GM12892 (cell line): ENCODE measurements around the gene IFI27.

Experiments used
- DNase-seq: peaks from one replicate; pipeline ENCODE4 v3.0.0; 2011; ENCODE audit not compliant: insufficient read length
- FAIRE-seq: peaks from 2 replicates; lab custom pipeline; 2011; peaks lifted over from hg19 to GRCh38; lab: Jason Lieb, UNC
- POLR2A ChIP-seq: IDR thresholded peaks from 2 replicates; pipeline ENCODE4 v1.6.1; 2011; ENCODE audit warnings: low read depth, low read length, control low read depth
- POLR2AphosphoS5 ChIP-seq: IDR thresholded peaks from 2 replicates; pipeline ENCODE4 v1.6.1; 2011; ENCODE audit warnings: low read depth, low read length, control low read depth
- TAF1 ChIP-seq: IDR thresholded peaks from 2 replicates; pipeline ENCODE4 v1.6.1; 2011; ENCODE audit warnings: low read depth, mild to moderate bottlenecking, control low read depth, low read length, borderline replicate concordance

The IFI27 gene

DNA sequence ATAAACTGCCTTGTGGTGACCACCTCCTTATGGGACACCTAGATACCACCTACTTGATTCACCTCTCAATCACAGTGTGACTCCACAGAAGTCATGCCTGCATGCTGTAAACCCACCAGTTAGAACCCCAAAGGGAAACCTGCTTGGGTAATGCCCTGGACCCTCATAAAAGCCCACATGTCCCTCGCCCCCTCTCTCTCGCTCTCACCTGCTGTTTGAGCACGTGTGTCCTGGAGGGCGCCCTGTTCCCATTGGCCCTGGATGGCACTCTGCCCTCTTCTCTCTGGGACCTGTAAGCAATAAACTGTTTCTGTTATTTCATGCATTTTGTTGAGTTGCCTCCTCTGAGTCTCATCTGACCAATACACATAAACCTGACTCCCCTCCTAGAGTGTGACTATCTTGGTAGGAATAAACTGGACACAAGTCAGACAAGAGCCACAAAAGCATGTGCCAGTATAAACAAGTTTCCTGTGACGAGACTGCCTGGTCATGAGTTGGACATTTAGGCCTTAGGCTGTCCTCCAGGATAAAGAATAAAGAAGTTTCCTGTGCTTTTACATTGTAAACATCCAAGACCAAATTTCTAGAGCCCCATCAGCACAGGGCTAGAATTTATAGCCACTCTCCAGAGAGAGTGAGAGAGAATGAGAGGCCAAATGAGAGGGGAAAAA, 10.3 kb downstream of the IFI27 start:
- DNase-seq (no peak), FAIRE-seq (no peak)
- no peak for TF ChIP-seq TAF1

DNA sequence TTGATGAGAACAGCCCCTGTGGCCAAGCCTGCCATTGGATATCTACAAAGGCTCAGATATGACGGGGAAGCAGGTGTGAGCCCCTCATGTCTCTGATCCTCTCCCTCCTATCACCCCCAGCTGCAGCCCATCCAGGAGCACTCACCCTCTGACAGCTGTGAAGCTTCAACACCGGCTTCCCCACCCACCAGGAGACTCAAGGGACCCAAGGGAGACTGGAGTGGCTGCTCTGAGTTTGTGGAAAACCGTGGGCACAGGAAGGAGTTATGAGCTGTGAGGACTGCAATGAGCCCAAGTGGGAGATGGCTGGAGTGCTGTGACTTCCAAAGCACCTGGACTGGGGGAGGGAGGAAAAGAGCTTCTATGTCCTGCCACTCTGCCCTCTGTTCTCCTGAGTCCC, 10.9 kb downstream of the IFI27 start:
- TF ChIP-seq POLR2A (no peak), TAF1 (no peak), POLR2AphosphoS5 (no peak)
- no peak for FAIRE-seq
- no peak for DNase-seq

DNA sequence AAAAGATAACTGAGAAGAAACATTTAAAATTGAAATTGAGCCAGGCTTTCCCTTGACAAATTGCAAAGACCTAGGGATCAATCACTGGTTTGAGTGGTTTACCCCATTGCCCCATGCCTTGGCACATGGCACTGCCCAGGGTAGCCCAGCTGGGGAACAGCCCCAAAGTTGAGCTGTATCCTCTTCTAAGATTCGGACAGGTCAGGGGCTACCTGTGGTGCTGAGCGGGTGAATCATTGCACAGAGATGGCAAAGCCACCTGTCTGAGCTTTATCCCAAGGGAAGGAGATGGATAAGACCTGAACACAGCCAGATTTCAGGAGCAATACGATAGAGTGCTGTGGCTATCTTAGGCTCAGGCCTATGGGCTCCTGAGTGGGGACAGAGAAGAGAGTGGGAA, 11.9 kb downstream of the IFI27 start:
- TF ChIP-seq POLR2AphosphoS5 (no peak), TAF1 (no peak), POLR2A (no peak)
- DNase-seq (no peak), FAIRE-seq (no peak)

DNA sequence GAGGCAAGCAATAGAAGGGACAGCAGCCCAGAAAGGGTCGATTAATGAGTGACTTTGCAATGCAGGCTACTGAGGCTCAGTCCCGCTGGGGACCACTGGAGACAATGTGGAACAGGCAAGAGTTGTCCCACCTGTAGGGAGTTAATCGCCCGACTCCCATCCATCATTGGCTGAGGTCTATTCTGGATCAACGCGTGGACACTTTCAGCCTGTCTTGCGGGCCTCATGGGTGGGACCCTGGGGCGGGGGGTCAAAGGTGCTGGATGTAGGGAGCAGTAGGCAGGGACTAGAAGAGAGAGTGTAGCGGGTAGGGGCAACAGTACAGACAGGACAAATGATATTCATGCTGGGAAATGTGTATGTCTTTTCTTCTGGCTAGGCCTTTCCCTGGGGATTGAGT, 12.8 kb downstream of the IFI27 start:
- no peak for FAIRE-seq

DNA sequence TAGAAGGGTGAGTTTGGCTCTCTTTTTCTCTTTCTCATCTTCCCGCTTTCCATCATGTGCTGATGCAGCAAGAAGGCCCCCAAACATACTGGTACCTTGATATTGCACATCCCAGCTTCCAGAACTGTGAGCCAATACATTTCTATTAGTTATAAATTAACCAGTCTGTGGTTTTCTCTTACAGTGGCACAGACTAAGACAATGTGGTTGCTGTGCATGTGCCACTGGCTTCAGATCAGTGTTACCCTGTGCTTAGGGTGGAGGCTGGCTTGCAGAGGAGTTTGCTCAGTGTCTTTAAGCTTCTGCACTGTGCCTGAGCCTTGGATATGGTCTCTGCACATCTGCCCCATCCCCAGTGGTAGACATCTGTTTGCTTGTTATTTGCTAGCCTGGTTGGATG, 13.3 kb downstream of the IFI27 start:
- FAIRE-seq (no peak), DNase-seq (no peak)
- no peak for TF ChIP-seq POLR2AphosphoS5
- TF ChIP-seq POLR2A: no peak
- TF ChIP-seq TAF1: no peak

More for the DNA sequence above, 12.8 kb downstream of the IFI27 start:
- DNase-seq: no peak
- TF ChIP-seq POLR2A (no peak), POLR2AphosphoS5 (no peak), TAF1 (no peak)

DNA sequence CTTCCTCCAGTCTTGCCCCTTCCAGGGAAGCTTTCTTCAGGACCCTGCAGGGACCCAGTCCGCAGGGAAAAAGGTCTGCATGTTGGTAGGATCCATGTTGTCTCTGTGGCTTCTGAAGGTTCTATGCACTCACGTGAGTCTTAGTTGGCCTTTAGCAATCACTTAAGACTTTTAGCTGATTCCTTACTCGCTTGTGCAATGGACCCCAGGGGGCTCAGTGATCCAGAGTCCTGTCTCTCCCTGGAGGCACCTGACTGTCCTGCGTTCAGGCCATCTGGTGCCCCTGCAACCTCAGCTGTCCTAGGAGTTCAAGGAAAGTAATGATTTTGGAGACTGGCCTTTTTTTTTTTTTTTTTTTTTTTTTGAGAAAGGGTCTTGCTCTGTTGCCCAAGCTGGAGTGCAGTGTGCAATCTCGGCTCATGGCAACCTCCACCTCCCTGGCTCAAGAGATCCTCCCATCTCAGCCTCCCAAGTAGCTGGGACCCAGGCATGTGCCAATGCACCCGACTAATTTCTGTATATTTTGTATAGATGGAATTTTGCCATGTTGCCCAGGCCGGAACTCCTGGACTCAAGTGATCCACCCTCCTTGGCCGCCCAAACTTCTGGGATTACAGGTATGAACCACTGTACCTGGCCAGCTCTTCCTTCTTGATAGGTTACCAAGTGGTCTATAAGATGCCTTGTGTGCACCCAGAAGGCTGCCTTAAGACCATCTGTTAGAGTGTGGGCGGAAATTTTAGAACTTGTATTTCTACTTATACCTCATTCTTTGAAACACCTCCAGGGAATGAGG, 14.2 kb downstream of the IFI27 start:
- TF ChIP-seq POLR2AphosphoS5 (no peak), TAF1 (no peak), POLR2A (no peak)
- DNase-seq: no peak

DNA sequence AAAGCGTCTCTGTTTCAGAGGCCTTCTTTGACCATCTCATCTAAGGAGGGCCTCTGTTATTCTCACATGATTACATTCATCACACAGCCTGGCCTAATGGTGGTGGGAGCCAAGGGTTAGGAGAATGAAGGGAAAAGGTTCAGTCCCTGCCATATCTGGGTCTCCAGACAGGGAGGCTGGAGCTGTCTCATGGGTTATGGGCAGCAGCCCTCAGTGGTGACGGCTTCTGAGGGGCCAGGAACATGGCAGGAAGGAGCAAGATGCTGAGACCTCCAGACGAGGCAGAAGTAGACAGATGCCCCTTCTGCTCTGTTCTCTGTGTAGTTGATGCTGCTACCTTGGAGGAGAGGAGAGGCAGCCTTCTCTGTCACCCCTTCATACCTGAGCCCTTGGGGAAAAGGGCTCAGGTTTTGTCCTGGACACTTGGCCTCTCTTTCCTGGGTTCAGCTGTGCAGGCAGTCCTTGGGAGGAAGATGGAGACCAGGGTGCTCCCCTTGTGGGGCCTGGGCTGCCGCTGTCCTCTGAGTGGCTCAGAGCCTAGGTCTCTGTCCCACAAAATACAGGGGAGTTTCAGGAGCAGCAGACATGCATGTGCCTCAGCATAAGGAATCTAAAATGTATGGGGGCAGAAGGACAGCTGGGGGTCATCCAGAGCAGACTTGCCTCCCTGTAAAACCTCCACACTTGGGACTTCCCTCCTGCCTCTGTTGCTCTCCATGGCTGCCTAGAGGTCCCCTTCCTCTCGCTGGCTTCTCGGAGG, 15.3 kb downstream of the IFI27 start:
- DNase-seq (no peak), FAIRE-seq (no peak)
- no peak for TF ChIP-seq POLR2A
- TF ChIP-seq POLR2AphosphoS5: no peak
- TF ChIP-seq TAF1: no peak

More for the DNA sequence above, 14.2 kb downstream of the IFI27 start:
- no peak for FAIRE-seq

DNA sequence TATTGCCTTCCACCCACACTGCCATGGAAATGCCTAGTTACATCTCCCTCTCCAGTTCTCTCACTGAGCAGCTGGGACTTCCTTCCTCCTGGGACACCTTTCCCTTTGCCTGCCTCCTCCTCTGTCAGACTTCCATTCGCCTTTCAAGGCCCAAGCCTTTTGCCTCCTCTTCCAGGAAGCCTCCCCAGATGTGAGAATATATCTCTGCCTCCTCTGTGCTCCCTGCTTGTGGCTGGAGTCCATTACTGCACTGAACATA, 15.8 kb downstream of the IFI27 start:
- DNase-seq (no peak), FAIRE-seq (no peak)
- no peak for TF ChIP-seq TAF1
- no peak for TF ChIP-seq POLR2A

DNA sequence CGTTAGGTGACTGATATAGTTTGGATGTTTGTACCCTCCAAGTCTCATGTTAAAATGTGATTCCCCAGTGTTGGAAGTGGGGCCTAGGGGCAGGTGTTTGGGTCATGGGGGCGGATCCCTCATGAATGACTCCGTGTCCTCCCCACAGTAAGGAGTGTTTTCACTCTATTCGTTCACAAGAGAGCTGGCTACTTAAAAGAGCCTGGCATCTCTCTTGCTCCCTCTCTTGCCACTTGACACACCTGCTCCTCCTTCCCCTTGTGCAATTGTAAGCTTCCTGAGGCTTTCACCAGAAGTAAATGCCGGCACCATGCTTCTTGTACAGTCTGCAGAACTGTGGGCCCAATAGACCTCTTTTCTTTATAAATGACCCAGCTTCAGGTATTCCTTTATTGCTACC, 16.3 kb downstream of the IFI27 start:
- no peak for FAIRE-seq

DNA sequence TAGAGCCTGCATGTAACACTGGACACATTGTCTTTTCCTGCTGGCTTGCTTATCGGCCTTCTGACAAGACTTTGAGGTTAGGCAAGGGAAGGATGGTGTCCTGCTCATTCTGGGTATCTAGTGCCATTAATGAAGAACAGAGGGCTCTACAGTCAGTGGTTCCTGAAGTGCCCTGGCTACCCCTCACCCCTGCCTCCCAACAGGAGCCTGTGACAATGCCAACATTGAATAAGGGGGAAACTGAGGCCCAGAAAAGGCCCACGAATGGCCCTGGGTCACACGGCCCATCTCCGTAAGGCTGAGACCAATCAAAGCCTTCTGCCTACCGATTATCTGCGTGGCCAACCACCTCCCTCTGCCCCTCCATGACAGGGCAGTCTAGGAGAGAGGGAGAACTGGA, 16.8 kb downstream of the IFI27 start:
- TF ChIP-seq POLR2AphosphoS5: no peak
- TF ChIP-seq POLR2A: no peak
- no peak for TF ChIP-seq TAF1
- FAIRE-seq (no peak), DNase-seq (no peak)

More for the DNA sequence above, 16.3 kb downstream of the IFI27 start:
- no peak for DNase-seq
- TF ChIP-seq POLR2A: no peak
- no peak for TF ChIP-seq TAF1
- TF ChIP-seq POLR2AphosphoS5: no peak

DNA sequence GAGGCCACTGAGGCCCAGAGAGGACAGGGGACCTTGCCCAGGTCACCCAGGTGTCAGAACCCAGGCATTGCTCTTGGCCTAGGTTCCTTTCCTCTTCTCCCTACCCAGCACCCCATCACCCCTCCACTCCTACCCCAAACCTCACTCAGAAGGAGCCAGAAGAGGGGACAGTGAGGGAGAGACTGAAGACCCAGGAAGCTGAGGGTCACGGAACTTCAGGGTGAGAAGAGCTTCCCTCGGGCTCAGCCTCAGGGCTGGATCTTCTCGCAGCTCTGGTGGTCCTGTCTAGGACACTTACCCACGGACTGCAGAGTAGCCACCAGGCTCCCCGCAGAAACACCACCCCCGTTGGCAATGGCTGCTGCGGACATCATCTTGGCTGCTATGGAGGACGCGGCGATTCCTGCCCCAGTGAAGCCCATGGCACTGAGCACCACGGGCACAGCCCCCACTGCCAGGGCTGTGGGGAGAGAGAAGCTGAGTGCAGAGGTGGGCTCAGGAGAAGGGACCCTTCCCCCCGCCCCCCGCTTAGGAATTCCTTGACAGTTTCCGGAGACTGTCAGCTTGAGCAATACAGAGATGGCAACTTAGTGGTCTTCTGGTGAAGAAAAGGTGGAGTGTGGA, 17.8 kb downstream of the IFI27 start:
- DNase-seq: no peak
- no peak for FAIRE-seq
- TF ChIP-seq POLR2AphosphoS5: no peak
- TF ChIP-seq TAF1: no peak
- no peak for TF ChIP-seq POLR2A
